T-helper 2 cell treated with Interferon-gamma antibody and Interleukin-4, amounts not matched to agents 5 μg/mL and 100 μg/mL, for 36 hours (primary cell): ENCODE measurements around the gene IMPDH1.

Source experiments
- DNase-seq: peaks from one replicate; pipeline ENCODE4 v3.0.0; 2021; ENCODE audit warnings: low spot score
- H3K27ac Mint-ChIP-seq: one replicate; pipeline ENCODE4 v1.8.0; 2021; ENCODE audit warnings: mild to moderate bottlenecking, mixed read lengths
- H3K27me3 Mint-ChIP-seq: one replicate; pipeline ENCODE4 v1.8.0; 2021; ENCODE audit warnings: low read depth, mixed read lengths
- H3K36me3 Mint-ChIP-seq: one replicate; pipeline ENCODE4 v1.8.0; 2021; ENCODE audit warnings: low read depth, mixed read lengths
- H3K4me1 Mint-ChIP-seq: one replicate; pipeline ENCODE4 v1.8.0; 2021; ENCODE audit warnings: low read depth, mixed read lengths
- H3K4me3 Mint-ChIP-seq: one replicate; pipeline ENCODE4 v1.8.0; 2022; ENCODE audit warnings: mild to moderate bottlenecking, moderate library complexity, mixed read lengths
- H3K9me3 Mint-ChIP-seq: one replicate; pipeline ENCODE4 v1.8.0; 2021; ENCODE audit warnings: mixed read lengths

Gene IMPDH1

GRCh38 chr7:128422842-128423241 lies 13.1 kb upstream of the IMPDH1 start:
- peaks cover 4% of the 10 kb centered on the region for H3K4me1 Mint-ChIP-seq
- DNase-seq, result no peak
- no peak overlapping the region for H3K27ac Mint-ChIP-seq
- no peaks in the 10 kb centered on the region for H3K27me3 Mint-ChIP-seq
- H3K36me3 Mint-ChIP-seq, result no peaks in the 10 kb centered on the region
- no peaks in the 10 kb centered on the region for H3K9me3 Mint-ChIP-seq
- no peak overlapping the region for H3K4me3 Mint-ChIP-seq

- Mint-ChIP-seq H3K27me3 (no peaks in the 10 kb centered on the region), H3K4me3 (no peak overlapping the region), H3K4me1 (peaks cover 4% of the 10 kb centered on the region), H3K27ac (no peak overlapping the region), H3K36me3 (no peaks in the 10 kb centered on the region), H3K9me3 (no peaks in the 10 kb centered on the region)
- DNase-seq, result no peak
Measured at GRCh38 chr7:128422037-128422436, 12.3 kb upstream of the IMPDH1 start.

GRCh38 chr7:128421384-128421783 lies 11.6 kb upstream of the IMPDH1 start:
- H3K36me3 Mint-ChIP-seq, result no peaks in the 10 kb centered on the region
- no peak for DNase-seq
- no peak overlapping the region for H3K4me3 Mint-ChIP-seq
- no peak overlapping the region for H3K27ac Mint-ChIP-seq
- H3K9me3 Mint-ChIP-seq, result no peaks in the 10 kb centered on the region
- no peaks in the 10 kb centered on the region for H3K27me3 Mint-ChIP-seq
- H3K4me1 Mint-ChIP-seq, result peaks cover 4% of the 10 kb centered on the region

- no peaks in the 10 kb centered on the region for H3K36me3 Mint-ChIP-seq
- H3K4me1 Mint-ChIP-seq, result peaks cover 4% of the 10 kb centered on the region
- no peak for DNase-seq
- no peak overlapping the region for H3K4me3 Mint-ChIP-seq
- H3K27me3 Mint-ChIP-seq, result no peaks in the 10 kb centered on the region
- no peaks in the 10 kb centered on the region for H3K9me3 Mint-ChIP-seq
- no peak overlapping the region for H3K27ac Mint-ChIP-seq
Measured at GRCh38 chr7:128420773-128421172, 11.0 kb upstream of the IMPDH1 start.

- DNase-seq, result no peak
- Mint-ChIP-seq H3K27ac (no peak overlapping the region), H3K4me1 (peaks cover 4% of the 10 kb centered on the region)
Measured at GRCh38 chr7:128419257-128419656, 9.5 kb upstream of the IMPDH1 start.

GRCh38 chr7:128417071-128417470 lies 7.3 kb upstream of the IMPDH1 start:
- H3K4me1 Mint-ChIP-seq, result peaks cover 3% of the 10 kb centered on the region

More at GRCh38 chr7:128419257-128419656, 9.5 kb upstream of the IMPDH1 start:
- Mint-ChIP-seq H3K4me3 (no peak overlapping the region), H3K27me3 (peaks cover 2% of the 10 kb centered on the region), H3K9me3 (no peaks in the 10 kb centered on the region), H3K36me3 (no peaks in the 10 kb centered on the region)

GRCh38 chr7:128415217-128415785 lies 5.5 kb upstream of the IMPDH1 start:
- no peak for DNase-seq
- H3K27ac Mint-ChIP-seq, result no peak overlapping the region
- H3K36me3 Mint-ChIP-seq, result no peaks in the 10 kb centered on the region
- H3K4me3 Mint-ChIP-seq, result no peak overlapping the region
- H3K27me3 Mint-ChIP-seq, result peaks cover 22% of the 10 kb centered on the region
- no peaks in the 10 kb centered on the region for H3K9me3 Mint-ChIP-seq
- peaks cover 3% of the 10 kb centered on the region for H3K4me1 Mint-ChIP-seq

More at GRCh38 chr7:128417071-128417470, 7.3 kb upstream of the IMPDH1 start:
- Mint-ChIP-seq H3K27ac (no peak overlapping the region), H3K36me3 (no peaks in the 10 kb centered on the region), H3K9me3 (no peaks in the 10 kb centered on the region), H3K4me3 (no peak overlapping the region), H3K27me3 (peaks cover 18% of the 10 kb centered on the region)
- DNase-seq, result no peak

- peaks cover 22% of the 10 kb centered on the region for H3K27me3 Mint-ChIP-seq
- H3K4me3 Mint-ChIP-seq, result peak overlapping the region; percentile 92
- H3K36me3 Mint-ChIP-seq, result no peaks in the 10 kb centered on the region
- peaks cover 24% of the 10 kb centered on the region for H3K4me1 Mint-ChIP-seq
- no peak for DNase-seq
- no peaks in the 10 kb centered on the region for H3K9me3 Mint-ChIP-seq
- peak overlapping the region; percentile 87 for H3K27ac Mint-ChIP-seq
Measured at GRCh38 chr7:128410451-128410753, 620 bp upstream of the IMPDH1 start.

- H3K36me3 Mint-ChIP-seq, result no peaks in the 10 kb centered on the region
- peak overlapping the region; percentile 74 for H3K27ac Mint-ChIP-seq
- H3K4me1 Mint-ChIP-seq, result peaks cover 35% of the 10 kb centered on the region
- DNase-seq, result no peak
- peak overlapping the region; percentile 86 for H3K4me3 Mint-ChIP-seq
- H3K9me3 Mint-ChIP-seq, result no peaks in the 10 kb centered on the region
- H3K27me3 Mint-ChIP-seq, result peaks cover 19% of the 10 kb centered on the region
Measured at GRCh38 chr7:128408709-128409595, 830 bp downstream of the IMPDH1 start.

- no peaks in the 10 kb centered on the region for H3K9me3 Mint-ChIP-seq
- peak overlapping the region; percentile 55 for H3K27ac Mint-ChIP-seq
- H3K4me1 Mint-ChIP-seq, result peaks cover 39% of the 10 kb centered on the region
Measured at GRCh38 chr7:128407751-128408708, 1.8 kb downstream of the IMPDH1 start.

GRCh38 chr7:128407233-128407589 lies 2.6 kb downstream of the IMPDH1 start:
- H3K4me1 Mint-ChIP-seq, result peaks cover 39% of the 10 kb centered on the region
- no peaks in the 10 kb centered on the region for H3K9me3 Mint-ChIP-seq
- H3K4me3 Mint-ChIP-seq, result no peak overlapping the region
- DNase-seq, result no peak
- H3K36me3 Mint-ChIP-seq, result peaks cover 9% of the 10 kb centered on the region
- no peak overlapping the region for H3K27ac Mint-ChIP-seq
- H3K27me3 Mint-ChIP-seq, result peaks cover 5% of the 10 kb centered on the region

More at GRCh38 chr7:128407751-128408708, 1.8 kb downstream of the IMPDH1 start:
- Mint-ChIP-seq H3K27me3 (peaks cover 10% of the 10 kb centered on the region), H3K4me3 (peak overlapping the region; percentile 86), H3K36me3 (peaks cover 2% of the 10 kb centered on the region)
- no peak for DNase-seq

GRCh38 chr7:128406314-128407232 lies 3.2 kb downstream of the IMPDH1 start:
- Mint-ChIP-seq H3K27ac (peak overlapping the region; percentile 84), H3K27me3 (no peaks in the 10 kb centered on the region), H3K4me3 (peak overlapping the region; percentile 84), H3K36me3 (peaks cover 9% of the 10 kb centered on the region), H3K9me3 (no peaks in the 10 kb centered on the region), H3K4me1 (peaks cover 39% of the 10 kb centered on the region)
- no peak for DNase-seq
